HPDE6-E6E7 (cell line): ENCODE measurements around the gene SNRPA1.

ENCODE experiments used
- DNase-seq: peaks from one replicate; pipeline ENCODE4 v3.0.0; 2011; ENCODE audit warnings: missing footprints; ENCODE audit errors: extremely low spot score

The SNRPA1 gene

GRCh38 chr15:101262551-101262950, 32.5 kb downstream of the SNRPA1 start:
- DNase-seq: no peak

- DNase-seq: peak; percentile 28
Measured at GRCh38 chr15:101258238-101259144, 36.6 kb downstream of the SNRPA1 start.

GRCh38 chr15:101256757-101257156, 38.3 kb downstream of the SNRPA1 start:
- DNase-seq: no peak

- no peak for DNase-seq
Measured at GRCh38 chr15:101255615-101256241, 39.3 kb downstream of the SNRPA1 start.

GRCh38 chr15:101255051-101255395, 40.0 kb downstream of the SNRPA1 start:
- no peak for DNase-seq

GRCh38 chr15:101254157-101255050, 40.6 kb downstream of the SNRPA1 start:
- no peak for DNase-seq

- no peak for DNase-seq
Measured at GRCh38 chr15:101252836-101253235, 42.2 kb downstream of the SNRPA1 start.

GRCh38 chr15:101251830-101252820, 42.9 kb downstream of the SNRPA1 start, which contains the start of gene CHSY1:
Gene CHSY1 (minus strand): TSS chr15:101252048. CDS start chr15:101251456, 592 bp downstream.
- DNase-seq: peak; percentile 37

- peak; percentile 32 for DNase-seq
Measured at GRCh38 chr15:101250873-101251829, 43.9 kb downstream of the SNRPA1 start.

GRCh38 chr15:101250341-101250831, 44.7 kb downstream of the SNRPA1 start:
- peak; percentile 69 for DNase-seq

- DNase-seq: no peak
Measured at GRCh38 chr15:101248274-101248673, 46.8 kb downstream of the SNRPA1 start.

GRCh38 chr15:101246824-101247745, 48.0 kb downstream of the SNRPA1 start:
- DNase-seq: no peak

- DNase-seq: no peak
Measured at GRCh38 chr15:101246391-101246790, 48.7 kb downstream of the SNRPA1 start.

GRCh38 chr15:101244889-101245668, 50.0 kb downstream of the SNRPA1 start:
- DNase-seq: no peak

- no peak for DNase-seq
Measured at GRCh38 chr15:101244036-101244781, 50.8 kb downstream of the SNRPA1 start.

GRCh38 chr15:101243420-101243819, 51.6 kb downstream of the SNRPA1 start:
- no peak for DNase-seq

- no peak for DNase-seq
Measured at GRCh38 chr15:101242999-101243336, 52.1 kb downstream of the SNRPA1 start.
